Stimulated activated naive CD8-positive, alpha-beta T cell treated with anti-CD3 and anti-CD28 coated beads, Interleukin-15, Interleukin-2, amounts not matched to agents 100 U/mL and 50 U/mL, for 24 hours (primary cell): ENCODE measurements around the gene CDC42BPB.

Experiments
- ATAC-seq: fragments of 150-1000 bp; cut with Tn5 transposase; one replicate; pipeline ENCODE4 v1.10.0; 2021
- DNase-seq: peaks from one replicate; pipeline ENCODE4 v3.0.0; 2021

Gene CDC42BPB

DNA sequence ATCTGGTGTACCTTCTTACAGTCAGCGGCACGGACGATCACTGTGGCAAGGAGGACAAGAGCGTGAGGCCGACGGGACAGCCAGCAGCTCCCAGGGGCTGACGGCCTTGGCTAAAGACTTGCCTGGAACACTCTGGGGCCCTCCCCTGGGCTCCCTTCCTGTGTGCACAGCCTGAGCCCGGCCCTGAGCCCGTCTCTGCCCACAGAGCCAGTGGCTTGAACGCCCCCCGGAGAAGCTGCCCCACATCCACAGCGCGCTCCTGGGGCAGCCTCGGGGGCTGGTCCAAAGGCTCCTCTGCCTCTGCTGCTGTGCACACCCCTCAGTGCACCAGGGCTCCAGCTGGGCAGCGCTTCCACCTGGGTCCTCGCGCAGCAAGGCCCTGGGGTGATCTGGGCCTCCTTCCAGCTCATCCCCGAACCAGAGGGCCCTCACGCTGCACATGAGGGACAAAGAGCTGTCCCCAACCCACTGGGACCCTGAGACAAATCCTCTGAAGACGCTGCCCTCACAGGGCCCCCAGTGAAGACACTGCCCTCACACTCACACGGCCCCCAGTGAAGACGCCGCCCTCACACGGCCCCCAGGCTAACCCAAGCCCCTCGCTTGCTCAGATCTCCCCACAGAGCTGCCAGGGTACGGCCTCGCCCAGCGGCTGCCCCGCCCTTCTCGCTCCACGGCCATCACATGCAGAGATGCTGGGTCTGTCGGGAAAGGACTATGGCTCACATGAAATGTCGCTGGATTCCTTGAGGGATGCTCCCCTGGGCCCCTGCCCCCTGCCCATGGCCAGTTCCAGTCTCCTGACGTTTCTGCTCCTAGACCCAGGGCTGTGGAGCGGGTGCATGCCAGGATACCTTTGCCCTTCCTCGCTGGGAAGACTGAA is 112.7 kb downstream of the CDC42BPB start:
- DNase-seq (no peak), ATAC-seq (no peak)

DNA sequence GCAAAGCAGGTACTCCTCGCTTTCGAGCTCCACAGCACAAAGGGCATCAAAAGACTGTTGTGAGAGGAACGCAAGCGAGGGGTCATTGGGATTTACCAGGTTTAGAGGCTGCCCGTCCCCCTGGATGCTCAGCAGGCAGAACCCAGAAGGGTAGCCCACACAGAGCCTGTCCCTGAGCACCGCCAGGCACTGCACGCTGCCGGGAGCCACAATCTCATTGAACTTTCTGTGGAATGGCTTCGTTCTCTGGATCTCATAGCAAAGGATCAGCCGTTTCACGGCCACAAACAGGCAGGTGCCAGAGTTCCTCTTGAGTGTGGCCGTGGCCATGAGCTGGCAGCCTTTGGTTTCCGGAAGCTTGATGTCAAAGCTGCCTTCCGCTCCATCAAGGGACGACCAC is 113.4 kb downstream of the CDC42BPB start:
- no peak for DNase-seq
- no peak for ATAC-seq

DNA sequence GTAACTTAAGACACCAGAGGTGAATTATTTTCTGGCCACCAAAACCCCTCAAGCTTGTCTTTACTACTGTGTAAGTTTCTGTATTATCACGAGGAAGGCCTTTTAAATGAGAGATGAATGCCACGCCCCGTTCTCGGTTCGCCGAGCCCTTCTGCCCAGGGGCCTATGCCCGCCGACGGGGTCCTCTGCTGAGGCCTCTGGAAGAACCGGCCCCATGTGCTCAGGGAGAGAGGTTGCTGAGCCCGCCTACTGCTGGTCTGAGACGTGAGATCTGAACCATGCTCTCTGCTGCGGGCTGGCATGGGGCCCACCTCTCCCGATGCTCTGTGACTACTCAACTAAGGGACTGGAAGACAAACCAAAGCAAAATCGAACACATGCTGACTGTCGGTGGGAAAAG is 113.9 kb downstream of the CDC42BPB start:
- DNase-seq: no peak
- no peak for ATAC-seq

DNA sequence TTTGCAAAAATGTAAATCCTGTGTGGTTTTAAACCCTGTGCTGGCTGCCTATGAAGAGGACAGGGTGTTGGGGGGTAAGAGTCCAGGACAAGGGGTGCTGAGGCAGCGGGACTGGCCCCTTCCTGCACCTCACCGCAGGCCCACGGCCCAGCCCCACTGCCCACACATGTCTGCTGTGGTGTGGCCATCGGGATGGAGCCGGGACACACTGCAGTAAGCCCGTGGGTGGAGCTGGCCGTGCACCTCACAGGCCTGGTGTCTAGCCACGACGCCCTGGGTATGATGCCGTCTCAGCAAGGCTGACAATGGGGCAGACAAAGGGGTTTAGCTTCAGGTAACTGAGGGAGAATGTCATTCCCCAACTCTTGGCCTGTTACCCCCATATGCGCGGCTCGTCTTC is 115.3 kb downstream of the CDC42BPB start:
- DNase-seq (no peak), ATAC-seq (no peak)

DNA sequence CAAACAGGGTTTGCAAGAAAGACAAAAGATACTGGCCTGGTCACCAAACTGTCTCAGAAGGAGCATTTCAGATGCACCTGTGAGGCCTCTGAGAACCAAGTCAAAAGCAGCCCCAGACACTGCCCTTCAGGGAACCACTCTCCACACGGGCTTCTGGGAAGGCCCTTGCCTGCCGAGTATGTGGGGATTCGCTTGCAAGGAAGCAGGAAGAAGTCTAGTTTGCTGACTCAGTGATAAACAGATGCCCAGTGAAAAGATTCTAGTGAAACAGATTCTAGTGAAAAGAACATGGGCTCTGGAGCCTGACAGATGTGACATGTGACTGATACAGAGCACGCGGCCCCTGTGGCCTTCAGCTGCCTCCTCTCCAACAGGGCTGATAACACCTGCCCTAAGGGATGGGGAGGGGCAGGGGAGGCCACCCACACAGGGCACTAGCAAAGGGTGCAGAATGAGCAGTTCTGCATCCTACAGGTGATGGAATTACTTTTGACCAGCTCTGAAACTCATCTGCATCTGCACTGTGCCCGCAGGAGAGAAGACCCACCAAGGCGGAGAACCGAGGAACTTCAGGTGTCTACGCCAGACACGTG is 115.8 kb downstream of the CDC42BPB start:
- ATAC-seq: peak; percentile 19
- no peak for DNase-seq

DNA sequence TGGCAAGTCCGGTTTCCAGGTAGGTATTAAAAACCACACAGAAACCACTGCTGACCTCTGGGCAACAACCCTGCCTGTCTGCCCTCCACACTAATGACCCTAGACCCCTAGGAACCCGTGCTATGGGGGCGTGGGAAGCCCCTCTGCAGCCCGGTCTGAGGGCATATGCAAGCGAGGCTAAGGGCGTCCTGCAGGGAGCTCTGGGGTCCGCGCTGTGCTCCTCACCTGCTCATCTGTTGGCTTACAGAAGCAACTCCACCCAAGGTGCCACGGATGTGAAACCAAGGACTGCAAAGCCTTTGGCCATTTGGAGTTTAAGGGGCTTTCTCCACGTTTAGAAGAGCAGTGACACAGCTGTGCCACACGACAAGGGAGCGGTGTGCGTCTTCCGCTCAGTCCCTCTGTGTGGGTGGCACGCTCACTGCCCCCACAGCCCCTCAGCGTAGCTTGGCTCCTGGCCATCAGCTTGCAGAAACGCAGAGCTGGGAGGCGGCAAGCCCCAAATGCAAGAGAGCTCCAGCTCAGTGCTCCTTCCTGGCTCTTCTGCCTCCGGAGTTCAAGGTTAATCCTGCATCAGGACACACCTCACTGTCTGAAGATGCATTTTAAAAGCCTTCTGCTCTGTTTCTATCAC is 116.5 kb downstream of the CDC42BPB start:
- no peak for ATAC-seq
- no peak for DNase-seq

DNA sequence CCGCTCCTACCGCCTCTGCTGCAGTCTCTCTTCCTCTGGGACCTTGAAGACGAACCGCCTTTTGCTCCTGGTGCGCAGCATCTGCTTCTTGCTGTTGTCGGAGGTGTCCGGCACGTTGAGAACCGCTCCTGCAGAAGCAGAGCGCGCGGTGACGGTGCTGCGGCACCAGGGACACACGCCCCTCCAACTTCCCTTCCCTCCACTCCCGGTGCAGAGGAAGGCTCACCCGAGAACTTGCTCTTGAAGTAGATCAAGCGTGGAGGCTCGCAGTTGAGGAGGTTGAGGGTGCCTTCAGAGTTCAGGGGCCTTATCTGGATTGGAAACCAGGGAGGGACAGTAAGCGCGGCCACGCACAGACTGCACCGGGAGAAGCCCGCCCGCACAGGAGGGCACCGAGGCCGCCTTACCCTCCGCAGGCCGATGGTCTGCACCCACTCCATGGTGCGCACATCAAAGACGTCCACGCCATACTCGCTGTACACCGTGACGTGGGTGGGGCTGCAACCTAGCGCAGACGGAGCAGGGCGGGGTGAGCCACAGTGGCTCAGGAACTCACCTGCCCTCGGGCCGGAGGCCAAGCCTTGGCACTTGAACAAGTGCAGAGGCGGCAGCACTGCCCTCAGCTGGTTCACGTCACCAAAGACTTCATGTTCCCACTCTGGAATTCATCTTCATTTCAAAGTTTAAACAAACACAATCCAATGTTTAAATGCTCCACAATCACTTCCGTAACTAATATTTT is 117.4 kb downstream of the CDC42BPB start:
- no peak for ATAC-seq
- no peak for DNase-seq

DNA sequence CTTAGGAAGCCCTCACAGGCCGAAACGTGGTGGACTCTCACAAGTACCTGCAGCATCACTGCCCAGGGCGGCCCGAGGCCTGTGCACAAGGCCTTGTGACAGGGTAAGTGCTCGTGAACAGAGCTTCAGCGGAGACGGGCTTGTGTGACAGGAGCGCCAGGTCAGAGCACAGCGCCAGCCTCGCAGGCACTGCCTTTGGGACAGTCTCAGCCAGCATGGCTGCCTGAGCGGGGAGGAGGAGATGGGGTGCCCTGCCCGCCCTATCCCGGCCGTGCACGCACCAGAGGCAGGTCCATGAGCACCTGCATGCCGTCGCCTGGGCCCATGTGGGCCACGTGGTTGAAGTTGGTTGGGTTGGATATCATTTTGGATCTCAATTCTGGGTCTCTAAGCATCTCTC is 118.0 kb downstream of the CDC42BPB start:
- DNase-seq (no peak), ATAC-seq (no peak)

DNA sequence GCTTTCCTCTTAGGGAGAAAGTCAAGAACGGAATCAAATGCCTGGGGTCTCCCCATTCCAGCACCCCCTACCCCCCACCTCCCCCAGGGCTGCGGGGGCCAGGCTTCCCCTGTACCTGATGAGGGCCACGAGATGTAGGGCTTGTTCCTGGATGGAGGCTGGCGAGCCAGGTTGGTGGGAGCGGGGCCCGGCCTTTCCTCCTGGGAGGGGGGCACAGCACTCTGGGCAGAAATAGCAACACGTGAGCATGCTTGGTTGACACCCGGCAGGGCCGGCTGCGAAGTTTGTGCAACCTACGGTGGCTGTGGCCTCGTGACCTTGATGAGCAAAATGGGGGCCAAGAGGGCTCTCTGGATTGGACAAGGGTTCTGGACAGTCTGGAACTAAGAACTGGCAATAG is 119.2 kb downstream of the CDC42BPB start:
- ATAC-seq: no peak
- DNase-seq: no peak

DNA sequence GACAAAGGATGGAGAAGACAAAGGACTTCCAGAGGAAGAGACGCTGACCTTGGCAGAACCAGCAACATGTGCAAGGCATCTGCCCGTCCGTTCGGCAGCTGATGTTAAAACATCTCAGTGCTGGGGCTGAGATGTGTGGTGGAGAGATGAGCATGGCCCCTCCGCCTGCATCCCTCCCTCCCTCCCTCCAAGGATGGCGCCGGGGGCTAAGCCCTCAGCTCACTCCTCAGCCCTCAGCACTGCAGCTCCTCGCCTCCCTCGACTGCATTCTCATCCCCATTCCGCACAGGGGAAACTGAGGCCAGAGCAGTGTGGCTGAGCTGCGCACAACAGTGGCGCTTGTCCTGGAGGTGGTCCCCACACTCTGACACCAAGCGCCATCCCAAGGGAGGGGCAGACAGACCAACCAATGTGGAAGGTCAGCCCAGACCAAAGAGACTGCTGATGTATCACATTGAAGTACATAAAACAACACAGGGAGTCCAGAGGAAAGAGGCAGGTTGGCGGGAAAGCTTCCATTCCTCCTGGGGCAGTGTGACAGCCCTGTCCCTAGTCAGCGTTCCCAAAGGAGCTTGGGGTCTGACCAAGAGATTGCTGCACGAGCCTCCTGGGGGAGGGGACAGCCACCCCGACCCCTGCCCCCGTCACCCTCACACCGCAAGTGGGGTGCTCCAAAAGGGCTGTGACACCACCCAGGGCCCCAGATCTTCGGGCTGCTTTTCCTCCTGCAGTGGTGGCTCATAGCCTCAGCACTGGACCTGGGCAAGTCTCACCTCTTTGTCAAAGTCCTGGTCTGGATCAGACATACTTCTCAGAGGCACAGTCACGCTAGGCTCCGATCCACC is 119.8 kb downstream of the CDC42BPB start:
- no peak for DNase-seq
- no peak for ATAC-seq

DNA sequence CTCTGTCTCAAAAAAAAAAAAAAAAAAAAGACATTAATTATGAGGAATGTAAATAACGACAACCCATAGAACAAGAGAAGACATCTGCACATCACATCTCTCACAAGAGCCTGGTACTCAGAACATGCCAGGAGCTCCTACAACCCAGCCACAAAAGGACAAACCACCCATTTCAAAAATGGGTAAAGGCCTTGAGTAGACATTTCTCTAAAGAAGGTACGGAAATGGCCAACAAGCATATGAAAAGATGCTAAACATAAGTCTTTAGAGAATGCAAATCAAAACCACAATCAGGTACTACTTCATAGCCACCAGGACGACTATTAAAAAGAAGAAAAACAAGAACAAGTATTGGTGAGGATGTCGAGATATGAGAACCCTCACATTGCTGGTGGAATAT is 121.6 kb downstream of the CDC42BPB start:
- DNase-seq (no peak), ATAC-seq (no peak)

DNA sequence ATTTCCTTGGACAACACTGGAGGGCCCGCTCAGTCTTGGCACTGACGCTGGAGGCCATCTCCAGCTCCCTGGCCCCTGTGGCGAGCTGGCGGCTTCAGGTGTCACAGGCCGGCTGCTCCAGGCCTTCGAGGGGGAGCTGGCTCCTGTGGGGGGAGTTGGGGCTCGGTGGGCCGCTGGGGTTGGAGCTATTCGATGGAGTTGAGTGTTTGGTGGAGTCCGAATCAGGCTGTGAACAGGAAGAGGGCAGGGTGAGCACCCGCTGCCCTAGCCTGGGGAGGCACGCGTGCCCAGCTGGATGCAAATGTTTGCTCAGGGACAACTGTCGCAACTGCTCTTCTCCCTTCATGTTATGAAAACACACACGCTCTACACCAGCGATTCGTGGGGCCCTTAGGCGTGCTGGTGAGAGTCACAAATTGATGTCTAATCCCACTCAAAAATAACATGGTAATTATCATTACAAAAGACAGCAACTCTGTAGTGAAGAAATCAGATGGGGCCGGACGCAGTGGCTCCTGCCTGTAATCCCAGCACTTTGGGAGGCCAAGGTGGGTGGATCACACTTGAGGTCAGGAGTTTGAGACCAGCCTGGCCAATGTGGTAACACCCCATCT is 123.6 kb downstream of the CDC42BPB start:
- no peak for ATAC-seq
- no peak for DNase-seq

DNA sequence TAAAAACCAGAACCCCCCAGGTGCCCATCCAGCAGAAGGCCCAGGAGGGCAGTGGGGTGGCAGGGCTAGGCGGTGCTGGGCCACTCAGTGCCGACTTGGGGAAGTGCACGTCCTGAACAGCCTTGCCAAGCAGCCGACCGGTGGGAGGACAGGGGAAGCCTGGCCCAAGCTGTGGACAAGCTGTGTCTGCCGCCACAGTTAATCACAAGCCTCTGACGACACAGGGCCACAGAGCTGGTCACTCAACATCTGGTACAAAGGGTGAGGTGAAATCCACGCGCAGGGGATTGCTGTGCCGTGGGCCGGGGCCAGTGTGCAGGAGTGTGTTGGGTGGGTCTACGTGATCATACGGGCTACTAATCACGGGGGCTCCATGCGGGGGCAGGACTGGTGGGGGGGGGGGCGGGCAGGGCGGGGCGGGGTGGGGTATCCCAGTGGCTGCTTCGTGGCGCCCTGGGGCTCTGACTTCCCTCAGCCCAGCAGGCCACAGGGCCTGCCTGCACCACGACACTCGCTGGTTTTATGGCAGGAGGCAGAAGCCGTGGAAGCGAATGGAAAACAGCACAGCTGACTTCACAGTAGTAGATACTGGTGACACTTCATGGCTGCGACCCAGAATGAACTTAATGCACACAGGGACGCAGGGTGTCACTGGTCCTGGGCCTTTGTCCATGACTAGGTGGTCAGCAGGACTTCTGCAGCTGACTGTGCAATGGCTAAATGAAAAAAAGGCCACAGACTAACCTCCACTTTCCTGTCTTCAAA is 124.7 kb downstream of the CDC42BPB start:
- DNase-seq (no peak), ATAC-seq (no peak)

DNA sequence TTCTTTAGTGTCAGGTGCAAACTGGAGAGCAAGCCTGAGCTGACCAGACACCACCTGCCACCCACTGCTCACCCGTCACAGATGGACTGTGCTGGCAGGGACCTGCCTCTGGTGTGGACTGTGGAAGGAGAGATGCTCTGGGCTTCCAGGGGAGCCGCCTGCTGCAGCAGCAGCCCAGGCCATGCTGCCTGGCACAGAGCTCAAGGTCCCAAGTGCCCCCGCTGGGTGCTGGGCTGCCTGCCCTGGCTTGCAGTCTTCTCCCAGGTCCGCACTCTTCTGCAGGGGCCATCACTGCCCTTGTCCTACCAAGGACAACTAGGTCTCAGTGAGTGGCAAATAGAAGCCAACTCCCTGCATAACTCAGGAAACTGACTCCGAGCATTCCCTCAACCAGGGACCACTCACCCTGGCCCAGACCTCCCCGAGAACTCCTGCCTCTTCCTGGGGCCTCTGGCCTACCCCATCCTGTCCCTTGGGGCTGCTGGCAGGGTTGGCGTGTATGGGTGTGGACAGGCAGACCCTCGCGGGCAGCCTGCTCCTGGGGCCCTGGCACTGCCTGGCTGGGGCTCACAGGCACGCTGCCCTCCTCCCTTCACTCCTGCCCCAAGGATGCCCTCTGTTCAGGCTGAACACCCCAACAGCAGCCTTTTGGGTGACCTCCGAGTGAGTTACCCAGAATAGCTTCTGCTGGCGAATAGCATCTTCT is 125.6 kb downstream of the CDC42BPB start:
- DNase-seq: no peak
- no peak for ATAC-seq

DNA sequence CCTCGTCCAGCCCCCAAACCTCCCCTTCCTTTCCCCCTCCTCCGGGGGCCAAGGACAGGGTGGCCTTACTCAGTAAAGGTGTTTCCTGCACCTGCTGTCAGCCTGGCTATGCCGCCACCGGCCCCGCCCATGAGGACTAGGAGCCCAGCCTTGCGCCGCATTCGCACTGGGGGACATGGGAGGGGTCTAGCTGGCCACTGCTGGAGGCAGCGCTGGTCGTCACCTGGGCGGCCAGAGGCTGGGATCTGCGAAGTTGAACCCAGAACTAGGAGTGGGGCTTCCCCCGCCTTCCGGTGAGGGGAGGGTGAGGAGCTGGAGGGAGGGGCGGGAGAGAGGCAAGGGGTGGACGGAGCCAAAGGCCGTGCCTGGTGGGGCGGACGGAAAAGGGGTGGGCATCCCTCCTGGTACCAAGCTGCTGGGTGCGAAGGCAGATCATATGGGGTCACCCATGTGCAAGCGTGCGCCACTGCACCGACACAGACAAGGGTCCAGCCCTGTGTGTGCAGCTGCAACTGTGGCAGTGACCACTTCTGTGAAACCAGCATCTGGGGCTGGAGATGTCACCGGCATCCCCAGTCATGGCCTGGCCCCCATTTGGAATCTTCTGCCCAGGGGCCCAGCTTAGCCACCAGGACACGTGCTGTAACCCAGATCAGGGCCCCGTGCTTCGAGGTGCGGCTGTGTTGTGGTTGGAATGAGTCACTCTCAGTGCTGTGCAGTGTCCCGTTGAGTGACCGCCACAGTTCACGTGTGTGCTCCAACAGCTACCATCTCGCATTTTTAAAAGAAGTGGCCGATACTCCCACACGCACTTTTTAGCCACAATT is 126.4 kb downstream of the CDC42BPB start:
- DNase-seq (no peak), ATAC-seq (no peak)

DNA sequence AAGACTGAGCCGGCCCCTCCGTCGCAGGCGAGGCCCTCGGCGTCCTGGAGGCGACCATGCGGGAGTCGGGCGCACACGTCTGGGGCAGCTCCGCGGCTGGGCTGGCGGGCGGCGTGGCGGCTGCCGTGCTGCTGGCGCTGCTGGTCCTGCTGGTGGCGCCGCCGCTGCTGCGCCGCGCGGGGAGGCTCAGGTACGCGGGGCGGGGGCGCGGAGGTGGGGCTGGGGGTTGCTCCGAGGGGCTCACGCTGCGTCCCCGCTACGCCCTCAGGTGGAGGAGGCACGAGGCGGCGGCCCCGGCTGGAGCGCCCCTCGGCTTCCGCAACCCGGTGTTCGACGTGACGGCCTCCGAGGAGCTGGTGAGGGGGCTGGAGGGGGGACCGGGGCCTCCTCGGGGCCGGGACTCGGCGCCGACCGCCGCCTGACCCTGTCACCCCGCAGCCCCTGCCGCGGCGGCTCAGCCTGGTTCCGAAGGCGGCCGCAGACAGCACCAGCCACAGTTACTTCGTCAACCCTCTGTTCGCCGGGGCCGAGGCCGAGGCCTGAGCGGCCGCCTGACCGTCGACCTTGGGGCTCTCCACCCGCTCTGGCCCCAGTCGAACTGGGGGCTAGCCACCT is 127.1 kb downstream of the CDC42BPB start:
- ATAC-seq (no peak), DNase-seq (no peak)

DNA sequence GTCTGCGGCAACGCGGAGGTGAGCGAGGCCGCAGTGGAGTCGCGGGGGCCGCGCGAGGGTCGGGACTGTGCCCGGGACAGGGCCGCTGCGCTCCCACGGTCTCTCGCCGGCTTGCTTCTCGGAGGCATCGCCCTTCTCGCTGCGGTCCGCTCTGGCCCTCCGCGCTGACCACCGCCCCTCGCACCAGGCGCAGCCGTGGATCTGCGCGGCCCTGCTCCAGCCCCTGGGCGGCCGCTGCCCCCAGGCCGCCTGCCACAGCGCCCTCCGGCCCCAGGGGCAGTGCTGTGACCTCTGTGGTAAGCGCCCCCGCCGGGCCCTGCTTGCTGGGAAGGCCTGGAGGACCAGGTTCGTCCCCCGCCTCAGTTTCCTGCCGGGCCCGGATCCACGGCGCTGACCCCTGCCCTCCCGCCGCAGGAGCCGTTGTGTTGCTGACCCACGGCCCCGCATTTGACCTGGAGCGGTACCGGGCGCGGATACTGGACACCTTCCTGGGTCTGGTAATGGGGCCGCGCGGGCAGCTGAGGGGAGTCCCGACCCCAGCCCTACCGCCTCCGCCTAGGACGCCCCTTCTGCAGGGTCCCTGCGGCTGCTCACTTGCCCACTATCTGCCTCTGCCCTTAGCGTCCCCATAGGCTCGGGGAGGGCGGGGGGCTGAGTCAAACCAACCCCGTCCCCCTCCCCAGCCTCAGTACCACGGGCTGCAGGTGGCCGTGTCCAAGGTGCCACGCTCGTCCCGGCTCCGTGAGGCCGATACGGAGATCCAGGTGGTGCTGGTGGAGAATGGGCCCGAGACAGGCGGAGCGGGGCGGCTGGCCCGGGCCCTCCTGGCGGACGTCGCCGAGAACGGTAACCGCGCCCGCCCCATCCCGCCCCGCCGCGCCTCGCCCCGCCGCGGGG is 127.9 kb downstream of the CDC42BPB start:
- ATAC-seq: no peak
- DNase-seq: no peak
